ENCODE results near the gene POM121L12. TPM values are rescaled to one million over a fixed set of nuclear protein-coding genes. Genes with fewer than 3 reads are reported as not detected.

POM121L12 gene
- total RNA-seq (2021): not detected in 2 replicates
- not detected for Bru-seq, nascent RNA
- BruChase-seq, experiment 1, labeled RNA remaining after a 2-hour chase: not detected
- BruChase-seq, experiment 2, labeled RNA remaining after a 6-hour chase: not detected
- long read RNA-seq: 0 reads

DNA sequence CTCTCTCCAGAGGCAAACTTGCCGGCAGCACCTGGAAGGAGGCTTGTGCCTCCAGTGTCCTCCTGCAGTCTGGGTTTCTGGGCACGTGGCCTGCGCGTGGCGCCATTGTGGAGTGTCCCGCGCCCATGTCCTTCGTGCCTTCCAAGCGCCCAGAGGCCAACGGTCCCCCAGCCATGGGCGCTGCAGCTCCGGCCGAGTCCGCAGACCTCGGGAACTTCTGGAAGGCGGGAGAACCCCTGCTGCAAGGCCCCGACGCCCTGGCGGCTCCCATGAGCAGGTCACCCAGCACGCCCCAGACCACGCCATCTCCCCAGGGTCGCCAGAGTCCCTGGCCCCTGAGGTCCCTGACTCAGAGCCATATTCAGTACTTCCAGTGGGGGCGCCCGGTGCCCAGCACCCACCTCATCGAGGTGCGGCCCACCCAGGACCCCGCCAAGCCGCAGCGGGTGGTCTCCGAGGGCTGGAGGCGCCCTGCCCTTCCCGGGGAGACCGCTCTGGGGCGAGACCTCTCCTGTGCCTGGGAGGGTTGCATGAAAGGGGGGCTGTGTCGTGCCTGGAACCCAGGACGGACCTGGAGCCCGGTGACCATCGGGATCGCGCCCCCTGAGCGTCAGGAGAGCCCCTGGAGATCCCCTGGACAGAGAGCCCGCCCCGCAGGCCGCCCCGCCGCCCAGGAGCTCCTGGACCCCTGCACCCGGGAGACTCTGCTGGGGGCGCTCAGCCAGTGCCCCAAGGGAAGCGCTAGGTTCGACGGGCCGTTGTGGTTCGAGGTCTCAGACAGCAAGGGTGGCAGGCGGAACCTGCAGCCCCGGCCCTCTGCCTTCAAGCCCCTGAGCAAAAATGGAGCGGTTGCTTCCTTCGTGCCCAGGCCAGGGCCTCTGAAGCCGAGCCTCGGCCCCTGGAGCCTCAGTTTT, at the start of gene POM121L12:
Gene POM121L12 (plus strand): TSS at position 135 of the 914 bp plus-strand sequence. CDS start 39 bp downstream, at position 174.
- Histone ChIP-seq H3K27me3 (ENCODE audit: insufficient read depth, low read depth) (peaks cover 55% of the 10 kb centered on the region), H3K4me3 (no peak within 1 kb of the TSS), H3K36me3 (ENCODE audit: low read depth) (no peaks in the 10 kb centered on the region), H3F3A (ENCODE audit: insufficient read depth, low read depth) (no peaks in the 10 kb centered on the region), H2AFZ (no peak within 1 kb of the TSS), H3K9me3 (ENCODE audit: insufficient read depth, low read depth) (no peaks in the 10 kb centered on the region), H3K4me2 (no peak within 1 kb of the TSS), H3K4me1 (replicated peaks; ENCODE audit: insufficient read depth) (no peaks in the 10 kb centered on the region), H3K27ac (no peak within 1 kb of the TSS), H4K20me1 (ENCODE audit: insufficient read depth) (no peaks in the 10 kb centered on the region), H3K79me2 (ENCODE audit: low read depth) (no peaks in the 10 kb centered on the region), H3K9me2 (ENCODE audit: insufficient read depth) (no peaks in the 10 kb centered on the region)
- TF ChIP-seq, protein P1, sequence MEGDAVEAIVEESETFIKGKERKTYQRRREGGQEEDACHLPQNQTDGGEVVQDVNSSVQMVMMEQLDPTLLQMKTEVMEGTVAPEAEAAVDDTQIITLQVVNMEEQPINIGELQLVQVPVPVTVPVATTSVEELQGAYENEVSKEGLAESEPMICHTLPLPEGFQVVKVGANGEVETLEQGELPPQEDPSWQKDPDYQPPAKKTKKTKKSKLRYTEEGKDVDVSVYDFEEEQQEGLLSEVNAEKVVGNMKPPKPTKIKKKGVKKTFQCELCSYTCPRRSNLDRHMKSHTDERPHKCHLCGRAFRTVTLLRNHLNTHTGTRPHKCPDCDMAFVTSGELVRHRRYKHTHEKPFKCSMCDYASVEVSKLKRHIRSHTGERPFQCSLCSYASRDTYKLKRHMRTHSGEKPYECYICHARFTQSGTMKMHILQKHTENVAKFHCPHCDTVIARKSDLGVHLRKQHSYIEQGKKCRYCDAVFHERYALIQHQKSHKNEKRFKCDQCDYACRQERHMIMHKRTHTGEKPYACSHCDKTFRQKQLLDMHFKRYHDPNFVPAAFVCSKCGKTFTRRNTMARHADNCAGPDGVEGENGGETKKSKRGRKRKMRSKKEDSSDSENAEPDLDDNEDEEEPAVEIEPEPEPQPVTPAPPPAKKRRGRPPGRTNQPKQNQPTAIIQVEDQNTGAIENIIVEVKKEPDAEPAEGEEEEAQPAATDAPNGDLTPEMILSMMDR (conservative IDR thresholded peaks at IDR 0.05): no peak
- TF ChIP-seq EZH2 (IDR thresholded peaks at IDR 0.05; ENCODE audit: low read depth): no peak
- DNase-seq: no peak
- ChIA-PET POLR2A (ENCODE audit: unreplicated experiment) (no interaction called here), CTCF (no interaction called here)
- intact Hi-C loops (cut with micrococcal nuclease; ENCODE audit: unreplicated experiment): no loop called here
- no TSS peak for BruUV-seq (replicated peaks)

DNA sequence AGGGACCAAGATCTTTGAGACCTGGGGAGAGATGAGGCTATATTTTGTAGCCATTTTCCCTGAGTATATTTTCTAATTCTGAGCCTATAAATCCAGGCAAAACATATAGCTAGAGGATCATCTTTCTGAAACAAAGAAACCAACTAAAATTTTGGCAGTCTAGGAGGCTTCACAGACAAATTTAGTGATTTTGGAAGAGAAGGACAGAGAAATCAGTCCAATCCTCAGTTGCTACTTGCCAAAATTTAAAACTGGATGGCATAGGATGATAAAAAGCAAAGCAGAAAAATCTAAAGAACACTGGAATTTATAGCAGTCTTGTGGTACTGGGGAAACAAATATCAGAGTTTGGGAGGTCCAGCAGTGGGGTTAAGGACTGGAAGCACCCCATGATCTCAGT, 43.4 kb upstream of the POM121L12 start:
- Histone ChIP-seq H3K27me3 (ENCODE audit: insufficient read depth, low read depth) (no peaks in the 10 kb centered on the region), H2AFZ (no peak overlapping the region), H3F3A (ENCODE audit: insufficient read depth, low read depth) (no peaks in the 10 kb centered on the region), H3K27ac (no peak overlapping the region), H3K4me1 (replicated peaks; ENCODE audit: insufficient read depth) (no peaks in the 10 kb centered on the region), H3K9me3 (ENCODE audit: insufficient read depth, low read depth) (no peaks in the 10 kb centered on the region), H4K20me1 (ENCODE audit: insufficient read depth) (no peaks in the 10 kb centered on the region), H3K4me3 (no peak overlapping the region), H3K36me3 (ENCODE audit: low read depth) (no peaks in the 10 kb centered on the region), H3K79me2 (ENCODE audit: low read depth) (no peaks in the 10 kb centered on the region), H3K9me2 (ENCODE audit: insufficient read depth) (no peaks in the 10 kb centered on the region), H3K4me2 (no peak overlapping the region)
- ChIA-PET POLR2A (ENCODE audit: unreplicated experiment) (no interaction called here), CTCF (no interaction called here)
- TF ChIP-seq, protein P1 (conservative IDR thresholded peaks at IDR 0.05): no peak
- BruUV-seq (replicated peaks): no TSS peak
- intact Hi-C loops (cut with micrococcal nuclease; ENCODE audit: unreplicated experiment): no loop called here
- DNase-seq: no peak

DNA sequence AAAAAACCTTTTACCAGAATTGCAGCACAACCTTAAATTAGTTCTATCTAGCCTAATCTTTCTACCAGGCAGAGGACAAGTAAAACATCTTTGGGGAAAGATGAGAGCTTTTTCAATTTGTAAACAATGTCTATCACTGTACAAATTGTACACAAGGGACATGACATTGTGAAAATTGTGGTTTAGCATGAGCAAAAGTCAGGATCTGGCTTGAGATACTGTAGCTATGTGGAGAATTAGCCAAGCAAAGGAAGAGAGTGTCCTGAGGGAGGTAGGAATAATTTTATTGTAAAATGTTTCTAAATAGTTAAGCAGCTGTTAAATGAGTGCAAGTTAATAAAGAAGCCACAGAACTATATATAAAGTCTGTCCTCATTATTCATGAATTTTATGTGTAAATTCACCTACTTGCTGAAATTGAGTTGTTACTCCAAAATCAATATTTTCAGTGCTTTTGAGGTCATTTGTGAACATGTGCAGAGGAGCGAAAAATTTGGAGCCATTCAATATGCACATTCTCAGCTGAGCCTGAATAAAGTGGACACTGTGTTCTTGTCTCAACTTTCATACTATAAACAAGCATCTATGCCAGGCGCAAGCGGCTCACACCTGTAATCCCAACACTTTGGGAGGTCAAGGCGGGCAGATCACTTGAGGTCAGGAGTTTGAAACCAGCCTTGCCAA, 42.8 kb upstream of the POM121L12 start:
- TF ChIP-seq, protein P1 (conservative IDR thresholded peaks at IDR 0.05): no peak
- no peak for TF ChIP-seq EZH2 (IDR thresholded peaks at IDR 0.05; ENCODE audit: low read depth)
- Histone ChIP-seq H3K9me2 (ENCODE audit: insufficient read depth) (0 out of 2 replicates have a peak, but pooled peaks cover 6% of the 10 kb centered on the region), H3K9me3 (ENCODE audit: insufficient read depth, low read depth) (no peaks in the 10 kb centered on the region), H3K79me2 (ENCODE audit: low read depth) (no peaks in the 10 kb centered on the region), H3K27me3 (ENCODE audit: insufficient read depth, low read depth) (no peaks in the 10 kb centered on the region), H3K4me3 (no peak overlapping the region), H2AFZ (no peak overlapping the region), H3K4me1 (replicated peaks; ENCODE audit: insufficient read depth) (no peaks in the 10 kb centered on the region), H3K27ac (no peak overlapping the region), H3K4me2 (no peak overlapping the region), H4K20me1 (ENCODE audit: insufficient read depth) (no peaks in the 10 kb centered on the region), H3K36me3 (ENCODE audit: low read depth) (no peaks in the 10 kb centered on the region), H3F3A (ENCODE audit: insufficient read depth, low read depth) (no peaks in the 10 kb centered on the region)
- CTCF ChIA-PET: no interaction called here
- intact Hi-C loops (cut with micrococcal nuclease; ENCODE audit: unreplicated experiment): no loop called here
- POLR2A ChIA-PET (ENCODE audit: unreplicated experiment): no interaction called here
- no TSS peak for BruUV-seq (replicated peaks)
- DNase-seq: no peak

All from PC-9 (cell line).